ENCODE results near the gene RNF181. TPM values are rescaled to one million over a fixed set of nuclear protein-coding genes. Genes with fewer than 3 reads are reported as not detected.

Gene RNF181
- total and polyA plus RNA-seq, 2 of the 8 experiments (the other 6 are each of a cell fraction or from before 2014, with no cell fraction given): 97.2 to 514 TPM

DNA sequence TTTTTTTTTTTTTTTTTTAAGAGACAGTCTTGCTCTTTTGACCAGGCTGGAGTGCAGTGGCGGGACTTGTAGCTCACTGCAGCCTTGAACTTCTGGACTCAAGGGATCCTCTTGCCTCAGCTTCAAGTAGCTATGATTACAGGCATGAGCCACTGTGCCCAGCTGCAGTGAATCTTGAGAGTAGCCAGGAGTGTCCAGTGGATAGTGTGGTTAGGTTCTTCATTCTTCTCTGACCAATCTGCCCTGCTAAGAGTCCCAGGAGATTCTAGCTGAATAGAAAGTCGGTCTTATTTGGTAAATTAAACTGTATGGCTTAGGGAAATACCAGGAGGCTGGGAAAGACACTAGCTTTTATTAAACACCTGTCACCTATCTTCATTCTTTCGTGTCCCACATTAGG lies 35.8 kb downstream of the RNF181 start:
- Histone ChIP-seq H2AK5ac (ENCODE audit: low read depth, low read length) (no peak overlapping the region), H3K9me3 (ENCODE audit: insufficient read depth in 2 of 2, low read depth in 1 of 2, low read length in 1 of 2) (no peaks in the 10 kb centered on the region), H3K56ac (replicated peaks; ENCODE audit: insufficient read length, low read depth, low read length) (no peak overlapping the region), H3K4me2 (ENCODE audit: insufficient read depth in 1 of 2, low read depth in 2 of 2, low read length in 2 of 2) (no peak overlapping the region), H2BK12ac (ENCODE audit: low read depth, low read length) (no peak overlapping the region), H4K5ac (ENCODE audit: insufficient read length, low read depth, low read length) (no peak overlapping the region), H2AFZ (ENCODE audit: low read length) (no peak overlapping the region), H4K20me1 (replicated peaks in 1 of 2; ENCODE audit: control insufficient read depth in 1 of 2, insufficient read depth in 2 of 2, low read length in 2 of 2) (peaks cover 5 to 9% of the 10 kb centered on the region in 2 experiments), H3K4me1 (replicated peaks in 1 of 4; ENCODE audit: control insufficient read depth in 3 of 4, insufficient read depth in 4 of 4, low read length in 3 of 4) (no peaks in the 10 kb centered on the region), H3K4ac (replicated peaks; ENCODE audit: insufficient read length, low read depth, low read length) (no peak overlapping the region), H3K4me3 (ENCODE audit: extremely low read depth in 1 of 4, insufficient read depth in 2 of 4, low read depth in 3 of 4, low read length in 4 of 4) (no peak overlapping the region), H3K18ac (ENCODE audit: extremely low read depth, low read length) (no peak overlapping the region), H3K14ac (ENCODE audit: insufficient read length) (no peak overlapping the region), H3K23me2 (ENCODE audit: low read depth, low read length) (no peaks in the 10 kb centered on the region), H4K8ac (ENCODE audit: extremely low read depth, insufficient read depth, low read length) (no peak overlapping the region), H3K36me3 (ENCODE audit: control insufficient read depth in 2 of 4, insufficient read depth in 4 of 4, low read length in 3 of 4) (peaks cover 14 to 79% (median 53%) of the 10 kb centered on the region in 4 experiments), H3K79me1 (ENCODE audit: low read depth, low read length) (0 out of 2 replicates have a peak, but pooled peaks cover 3% of the 10 kb centered on the region), H2BK5ac (ENCODE audit: low read depth, low read length) (no peak overlapping the region), H3K27me3 (replicated peaks in 1 of 4; ENCODE audit: control insufficient read depth in 3 of 4, extremely low read depth in 1 of 4, insufficient read depth in 3 of 4, low read length in 3 of 4) (no peaks in the 10 kb centered on the region), H3K9ac (replicated peaks in 1 of 4; ENCODE audit: extremely low read depth in 1 of 4, low read depth in 3 of 4, low read length in 3 of 4) (no peak overlapping the region), H3K27ac (ENCODE audit: low read depth, low read length) (no peak overlapping the region), H3K23ac (ENCODE audit: insufficient read length) (no peak overlapping the region), H2BK20ac (ENCODE audit: low read length) (no peak overlapping the region), H2BK15ac (ENCODE audit: low read length) (no peak overlapping the region), H4K91ac (replicated peaks; ENCODE audit: insufficient read length, low read length) (no peak overlapping the region), H2BK120ac (replicated peaks; ENCODE audit: low read depth, low read length) (no peak overlapping the region), H3K79me2 (ENCODE audit: control insufficient read depth in 1 of 2, insufficient read depth in 2 of 2, low read length in 2 of 2) (no peaks in the 10 kb centered on the region; a peak in 1 of 4 replicates)
- 96% methylated on average over 3 of the region's 3 CpGs; no CpG with 5 or more reads in 1 of the 2 experiments for WGBS, 2 experiments (ENCODE audit: extremely low coverage in 1 of 2, insufficient coverage in 1 of 2, insufficient read length in 1 of 2, insufficient replicate concordance in 2 of 2, low coverage in 1 of 2, low lambda C conversion rate in 2 of 2, missing lambda C conversion rate in 1 of 2)
- TF ChIP-seq CEBPB (IDR thresholded peaks at IDR 0.05; ENCODE audit: low read depth, low read length): no peak
- no peak for TF ChIP-seq ASH2L (IDR thresholded peaks at IDR 0.05; ENCODE audit: low read length)
- TF ChIP-seq TEAD4 (IDR thresholded peaks at IDR 0.05; ENCODE audit: low read depth, low read length): no peak
- no peak for TF ChIP-seq POLR2A (IDR thresholded peaks at IDR 0.05; ENCODE audit: control extremely low read depth in 1 of 2, low read depth in 2 of 2, low read length in 2 of 2)
- no peak for TF ChIP-seq GABPA (IDR thresholded peaks at IDR 0.05; ENCODE audit: borderline replicate concordance, insufficient read depth, low read length)
- no peak for TF ChIP-seq KDM5A (IDR thresholded peaks at IDR 0.05; ENCODE audit: low read length)
- TF ChIP-seq GTF2F1 (IDR thresholded peaks at IDR 0.05; ENCODE audit: borderline replicate concordance, low read depth, low read length): no peak
- TF ChIP-seq CBX5 (IDR thresholded peaks at IDR 0.05; ENCODE audit: low read depth, low read length): no peak
- TF ChIP-seq, protein P1, sequence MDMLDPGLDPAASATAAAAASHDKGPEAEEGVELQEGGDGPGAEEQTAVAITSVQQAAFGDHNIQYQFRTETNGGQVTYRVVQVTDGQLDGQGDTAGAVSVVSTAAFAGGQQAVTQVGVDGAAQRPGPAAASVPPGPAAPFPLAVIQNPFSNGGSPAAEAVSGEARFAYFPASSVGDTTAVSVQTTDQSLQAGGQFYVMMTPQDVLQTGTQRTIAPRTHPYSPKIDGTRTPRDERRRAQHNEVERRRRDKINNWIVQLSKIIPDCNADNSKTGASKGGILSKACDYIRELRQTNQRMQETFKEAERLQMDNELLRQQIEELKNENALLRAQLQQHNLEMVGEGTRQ (IDR thresholded peaks at IDR 0.05; ENCODE audit: low read length): no peak
- TF ChIP-seq ZNF274 (IDR thresholded peaks at IDR 0.05; ENCODE audit: borderline replicate concordance, extremely low read depth, low read length): no peak
- POLR2A ChIA-PET (ENCODE audit: partially characterized antibody): interaction anchor here (0.9 to 4.0 kb wide), 5 partner anchors 10 to 27 kb away, joined by 3 to 30 read pairs (median 3); partner anchors contain the start of genes C2orf68 and USP39
- CTCF ChIA-PET (ENCODE audit: partially characterized antibody): interaction anchor here (0.9 to 1.3 kb wide), 3 partner anchors 16 to 47 kb away, joined by 3 to 4 read pairs (median 3); no protein-coding TSS in a partner anchor
- no peak for DNase-seq (ENCODE audit: low read depth in 1 of 2, low spot score in 2 of 2)
- FAIRE-seq: no peak

All from H1 (cell line).